Upper lobe of right lung (tissue), 1 donor: ENCODE results near the gene MRPL23. TPM values are rescaled to one million over a fixed set of nuclear protein-coding genes. Genes with fewer than 3 reads are reported as not detected.

Source experiments
- ATAC-seq: fragments of 200-7000 bp; cut with Tn5 transposase; one replicate; pipeline ENCODE4 v1.9.1; 2020; ENCODE audit warnings: mild to moderate bottlenecking, moderate library complexity
- DNase-seq: peaks from one replicate; pipeline ENCODE4 v3.0.0-alpha.2; 2020
- H3K27ac ChIP-seq: fragments of 200-600 bp; one replicate; pipeline ENCODE4 v1.8.0; 2022
- H3K27me3 ChIP-seq: fragments of 200-600 bp; one replicate; pipeline ENCODE4 v1.8.0; 2022; ENCODE audit warnings: mild to moderate bottlenecking
- H3K36me3 ChIP-seq: fragments of 200-600 bp; one replicate; pipeline ENCODE4 v1.8.0; 2022
- H3K4me1 ChIP-seq: fragments of 200-600 bp; one replicate; pipeline ENCODE4 v1.8.0; 2022
- H3K4me3 ChIP-seq: fragments of 200-600 bp; one replicate; pipeline ENCODE4 v1.8.0; 2022; ENCODE audit warnings: mild to moderate bottlenecking
- H3K9me3 ChIP-seq: fragments of 200-600 bp; one replicate; pipeline ENCODE4 v1.8.0; 2022
- CTCF ChIP-seq: fragments of 200-600 bp; IDR thresholded peaks from one replicate; pipeline ENCODE4 v1.8.0; 2022; ENCODE audit warnings: antibody characterized with exemption
- intact Hi-C: fragments of 100-400 bp; cut with DNase I; formaldehyde crosslinking; loops from one replicate; pipeline ENCODE4 v1.11.0; 2022
- total RNA-seq: library from RNA; stranded (reverse); fragmentation: NEBNext Ultra II Directional; extraction: Animal tissue kit (Norgen Biotek cat#: 25700); gene quantifications from one replicate; pipeline ENCODE4 v1.2.1, GENCODE V29; 2021
- donor health status: DM: no; HTN: yes; CAD: no; lungs with severe emphysema.

MRPL23 gene
- total RNA-seq, 1 donor from 2014 or later: 58.6 TPM

- no peak for ATAC-seq
- intact Hi-C loops: no loop called here
Observed at GRCh38 chr11:1919391-1920127, 27.6 kb upstream of the MRPL23 start, which contains the start of gene TNNT3. TSS of gene TNNT3 (plus strand) at chr11:1919703. CDS start at chr11:1922875, 3,172 bp downstream.

GRCh38 chr11:1920128-1920908, 26.8 kb upstream of the MRPL23 start:
- no peak overlapping the region for H3K4me3 ChIP-seq
- H3K4me1 ChIP-seq: no peaks in the 10 kb centered on the region
- H3K27me3 ChIP-seq: no peaks in the 10 kb centered on the region
- no peak for DNase-seq
- intact Hi-C loops: no loop called here
- TF ChIP-seq CTCF: no peak
- H3K9me3 ChIP-seq: no peaks in the 10 kb centered on the region
- no peaks in the 10 kb centered on the region for H3K36me3 ChIP-seq
- ATAC-seq: no peak
- no peak overlapping the region for H3K27ac ChIP-seq

More at GRCh38 chr11:1919391-1920127, 27.6 kb upstream of the MRPL23 start, which contains the start of gene TNNT3:
- H3K4me1 ChIP-seq: no peaks in the 10 kb centered on the region
- no peaks in the 10 kb centered on the region for H3K36me3 ChIP-seq
- no peaks in the 10 kb centered on the region for H3K9me3 ChIP-seq
- DNase-seq: no peak
- TF ChIP-seq CTCF: no peak
- H3K27me3 ChIP-seq: no peaks in the 10 kb centered on the region
- H3K4me3 ChIP-seq: no peak within 1 kb of the TSS
- H3K27ac ChIP-seq: no peak within 1 kb of the TSS

GRCh38 chr11:1920909-1921573, 26.1 kb upstream of the MRPL23 start:
- Histone ChIP-seq H3K4me1 (no peaks in the 10 kb centered on the region), H3K4me3 (no peak overlapping the region), H3K27ac (no peak overlapping the region), H3K27me3 (no peaks in the 10 kb centered on the region), H3K9me3 (no peaks in the 10 kb centered on the region), H3K36me3 (no peaks in the 10 kb centered on the region)
- no peak for ATAC-seq
- no peak for DNase-seq
- TF ChIP-seq CTCF: no peak
- intact Hi-C loops: no loop called here

GRCh38 chr11:1921574-1922141, 25.5 kb upstream of the MRPL23 start:
- no peaks in the 10 kb centered on the region for H3K4me1 ChIP-seq
- H3K9me3 ChIP-seq: no peaks in the 10 kb centered on the region
- H3K36me3 ChIP-seq: no peaks in the 10 kb centered on the region
- no peaks in the 10 kb centered on the region for H3K27me3 ChIP-seq
- no peak for ATAC-seq
- no peak overlapping the region for H3K4me3 ChIP-seq
- no peak overlapping the region for H3K27ac ChIP-seq
- intact Hi-C loops: no loop called here
- TF ChIP-seq CTCF: no peak
- DNase-seq: no peak

GRCh38 chr11:1922481-1923081, 24.6 kb upstream of the MRPL23 start:
- TF ChIP-seq CTCF: no peak
- Histone ChIP-seq H3K4me1 (no peaks in the 10 kb centered on the region), H3K27ac (no peak overlapping the region), H3K27me3 (no peaks in the 10 kb centered on the region), H3K9me3 (no peaks in the 10 kb centered on the region), H3K36me3 (no peaks in the 10 kb centered on the region), H3K4me3 (no peak overlapping the region)
- ATAC-seq (no peak), DNase-seq (no peak)
- intact Hi-C loops: no loop called here
